ENCODE results near the gene RBM20.

Gene RBM20

DNA sequence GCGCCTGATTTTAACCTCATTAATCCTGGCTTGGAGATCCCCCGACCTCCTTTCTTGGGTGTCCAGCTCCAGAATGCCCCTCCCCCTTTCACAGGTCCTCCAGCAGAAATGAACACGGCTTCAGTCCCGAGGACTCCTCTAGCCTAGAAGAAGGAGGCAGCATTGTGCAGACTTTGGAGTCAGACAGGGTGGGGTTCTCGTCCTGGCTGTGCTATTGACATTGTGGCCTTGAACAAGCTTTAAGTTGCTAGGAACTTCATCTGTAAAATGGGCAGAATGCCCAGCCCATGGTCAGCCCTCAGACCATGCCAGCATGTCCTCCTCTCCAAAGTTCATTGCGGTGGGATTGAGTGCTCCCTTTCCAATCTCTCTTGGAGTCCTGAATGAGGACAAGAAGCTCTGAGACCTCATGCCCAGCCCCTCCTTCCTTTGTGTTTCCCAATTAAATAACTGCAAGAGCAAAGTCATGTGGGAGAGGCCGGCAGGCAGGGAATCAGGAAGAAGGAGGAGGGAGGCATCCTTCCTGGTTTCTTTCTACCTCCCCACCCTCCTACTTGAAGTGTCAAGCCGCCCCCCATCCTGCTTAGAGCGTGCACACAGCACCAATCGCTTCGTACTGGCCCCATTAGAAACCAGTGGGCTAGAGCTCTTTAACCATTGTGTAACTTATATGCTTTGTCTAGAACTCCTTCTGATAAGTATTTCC lies 86.4 kb downstream of the RBM20 start:
- in situ Hi-C loops (cut with HindIII; ENCODE audit: low sequenced_read_pairs) = no loop called here

DNA sequence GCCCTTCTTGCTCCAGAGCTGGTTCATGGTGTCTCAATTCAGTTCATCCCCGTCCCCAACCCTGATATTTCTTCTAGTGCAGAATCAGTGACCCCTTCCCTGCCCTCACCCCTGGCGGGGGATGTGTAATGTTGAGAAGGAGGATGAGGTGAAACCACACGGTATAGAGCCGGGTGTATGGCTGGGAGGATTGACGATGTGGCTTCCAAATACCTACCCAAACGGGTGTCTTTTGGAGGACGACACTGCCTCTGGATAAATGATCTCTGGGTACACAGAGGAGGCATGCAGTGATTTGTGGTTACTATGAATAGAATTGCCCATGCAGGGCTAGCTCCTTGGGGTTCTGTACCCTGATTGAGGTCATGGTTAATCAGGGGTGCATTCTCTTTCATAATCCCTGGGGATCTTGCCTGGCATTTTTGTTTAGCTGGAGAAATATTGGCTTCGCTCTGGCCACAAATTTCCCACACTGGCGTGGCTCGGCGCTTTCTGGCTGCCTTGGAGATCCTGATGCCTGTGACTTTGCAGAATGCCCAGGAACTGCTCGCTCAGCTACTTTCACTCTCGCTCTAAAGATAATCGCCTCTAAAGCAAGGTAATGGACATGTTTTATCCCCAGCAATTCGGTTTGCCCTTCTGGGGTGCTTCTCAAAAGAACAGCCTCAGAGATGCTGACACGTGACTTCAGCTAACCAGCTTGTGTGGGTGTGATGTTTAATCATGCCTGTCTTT lies 89.2 kb downstream of the RBM20 start:
- in situ Hi-C loops (cut with HindIII; ENCODE audit: low sequenced_read_pairs) = no loop called here

DNA sequence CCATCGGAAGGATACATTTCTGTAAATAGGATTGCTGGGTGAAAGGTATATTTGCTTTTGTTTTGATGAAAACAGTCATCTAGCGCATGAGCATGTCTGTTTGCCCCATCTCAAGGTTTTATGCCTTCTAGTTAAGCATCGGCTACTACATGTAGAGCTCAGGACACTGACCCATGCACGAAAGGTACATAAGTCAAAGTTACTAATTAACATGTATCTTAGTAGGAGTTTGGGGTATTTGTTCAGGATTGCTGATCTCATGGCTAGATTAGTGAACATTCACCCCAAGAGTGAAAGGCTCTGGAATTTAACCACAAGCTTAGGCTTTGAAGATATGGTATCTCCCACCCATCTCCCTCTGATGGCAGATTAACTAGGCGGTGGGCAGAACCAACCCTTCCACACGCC lies 91.5 kb downstream of the RBM20 start:
- in situ Hi-C loops (cut with HindIII; ENCODE audit: low sequenced_read_pairs) = no loop called here

DNA sequence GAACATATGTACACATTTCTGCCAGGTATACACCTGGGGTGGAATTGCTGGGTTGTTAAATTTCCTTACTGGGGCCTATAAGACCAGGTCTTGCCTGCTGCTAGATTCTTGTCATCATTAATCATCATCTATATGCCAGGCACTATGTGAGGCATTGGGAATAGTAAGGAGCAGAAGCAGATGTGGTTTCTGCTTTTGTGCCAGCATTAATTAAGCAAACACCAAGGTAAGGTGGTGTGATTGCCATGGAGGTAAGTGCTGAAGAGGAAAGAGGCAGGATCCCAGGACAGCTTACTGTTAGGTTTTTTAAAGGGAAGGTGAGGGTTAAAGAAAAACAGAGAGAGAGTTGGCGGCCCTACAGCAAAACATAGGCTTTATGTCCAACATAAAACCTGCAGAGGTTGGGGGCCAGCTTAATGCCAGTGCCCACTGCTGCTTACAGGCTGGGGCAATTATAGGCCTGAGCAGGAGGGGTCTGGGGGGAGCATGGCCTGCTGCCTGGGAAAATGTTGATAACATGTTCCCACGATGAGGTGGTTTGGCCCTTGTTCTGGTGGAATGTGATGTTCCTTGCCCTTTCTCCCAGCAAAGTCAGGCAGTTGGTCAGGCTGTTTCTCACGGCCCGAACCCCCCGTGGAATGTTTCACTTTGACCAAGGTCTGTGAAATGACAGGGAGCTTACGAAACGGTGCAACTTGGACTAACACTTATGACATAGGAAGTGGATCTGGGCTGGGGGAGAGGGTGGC lies 93.9 kb downstream of the RBM20 start:
- in situ Hi-C loops (cut with HindIII; ENCODE audit: low sequenced_read_pairs) = no loop called here

DNA sequence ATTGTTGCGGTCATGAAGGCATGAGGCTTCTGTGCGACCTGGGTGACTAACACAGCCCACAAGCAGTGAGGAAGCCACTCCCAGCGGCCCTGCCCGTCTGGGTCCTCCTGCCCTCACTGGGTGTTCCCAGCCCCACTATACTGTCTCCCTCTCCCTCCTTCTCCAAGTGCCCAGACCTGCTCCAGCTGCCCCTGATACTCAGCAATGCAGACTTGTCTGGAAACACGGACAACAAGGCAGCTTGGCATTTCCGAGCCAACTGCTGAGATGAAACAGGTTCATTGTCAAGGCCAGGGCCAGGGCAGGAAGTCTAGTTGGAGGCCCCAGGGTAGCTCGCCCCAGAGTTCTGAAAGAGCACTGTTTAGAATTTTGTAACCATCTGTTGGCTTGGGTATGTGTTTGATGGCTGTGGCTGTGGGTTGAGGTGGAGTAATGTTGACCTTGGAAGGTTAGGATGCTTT lies 95.7 kb downstream of the RBM20 start:
- in situ Hi-C loops (cut with HindIII; ENCODE audit: low sequenced_read_pairs) = no loop called here

DNA sequence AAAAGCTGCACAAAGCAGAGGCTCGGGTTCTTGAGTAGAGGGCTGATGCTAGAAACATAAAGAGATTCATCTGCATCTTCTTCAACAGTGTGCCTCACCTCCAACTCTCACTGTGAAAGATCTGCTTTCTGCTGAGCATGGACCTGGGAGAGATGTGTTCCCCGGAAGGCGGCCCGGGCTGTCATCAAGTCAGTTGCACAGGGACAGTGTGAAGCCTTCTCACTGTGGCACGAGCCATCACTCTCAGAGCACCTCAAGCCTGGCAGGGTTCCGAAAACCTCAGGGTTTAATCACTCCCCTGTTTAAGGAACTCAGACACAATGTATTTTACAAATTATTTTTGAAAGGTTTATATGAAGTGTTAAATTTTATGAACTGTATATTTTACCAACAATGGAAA lies 98.7 kb downstream of the RBM20 start:
- in situ Hi-C loops (cut with HindIII; ENCODE audit: low sequenced_read_pairs) = no loop called here

DNA sequence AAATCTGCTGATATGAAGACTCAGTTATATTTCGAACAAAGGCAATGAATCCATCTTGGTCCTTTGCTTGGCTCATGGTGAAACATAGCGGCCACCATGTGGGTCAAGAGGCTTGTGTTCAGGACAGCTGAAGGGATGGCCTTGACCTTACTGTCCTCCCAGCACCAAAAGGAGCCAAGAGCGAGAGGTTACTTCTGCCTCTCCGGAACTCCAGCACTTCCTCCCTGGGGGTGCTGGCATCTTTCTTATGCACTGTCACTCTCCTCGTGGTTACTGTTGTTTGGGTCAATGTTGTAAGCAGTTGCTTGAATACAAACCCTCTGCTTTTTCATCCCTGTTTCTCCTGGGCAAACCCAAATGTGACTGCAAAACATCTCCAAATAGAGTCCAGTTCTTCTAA lies 100.6 kb downstream of the RBM20 start:
- in situ Hi-C loops (cut with HindIII; ENCODE audit: low sequenced_read_pairs) = no loop called here

DNA sequence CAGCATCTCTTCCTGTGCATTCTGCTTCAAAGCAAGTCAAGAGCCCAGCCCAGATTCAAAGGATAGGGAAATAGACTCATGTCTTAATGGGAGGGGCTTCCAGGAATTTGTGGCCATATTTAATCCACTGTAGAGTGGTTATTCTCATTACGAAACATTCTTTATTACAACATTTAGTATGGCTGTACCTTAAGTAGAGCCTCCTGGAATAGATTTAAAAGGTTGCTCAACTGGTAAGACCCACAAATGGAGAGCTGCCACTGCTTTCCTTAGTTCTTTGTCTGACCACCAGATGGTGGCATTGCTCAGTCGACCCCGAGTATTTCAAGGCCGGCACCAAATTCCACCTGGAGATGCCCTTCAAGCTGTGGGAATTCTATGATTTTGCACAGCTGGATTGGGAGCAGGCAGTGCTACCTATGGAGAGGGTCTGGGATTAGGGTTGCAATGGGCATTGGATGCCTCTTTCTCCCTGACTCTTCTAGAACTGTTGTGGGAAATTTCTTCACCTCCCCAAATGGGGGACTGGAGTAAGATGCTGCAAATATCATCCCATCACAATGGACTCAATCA lies 102.2 kb downstream of the RBM20 start:
- in situ Hi-C loops (cut with HindIII; ENCODE audit: low sequenced_read_pairs) = no loop called here

DNA sequence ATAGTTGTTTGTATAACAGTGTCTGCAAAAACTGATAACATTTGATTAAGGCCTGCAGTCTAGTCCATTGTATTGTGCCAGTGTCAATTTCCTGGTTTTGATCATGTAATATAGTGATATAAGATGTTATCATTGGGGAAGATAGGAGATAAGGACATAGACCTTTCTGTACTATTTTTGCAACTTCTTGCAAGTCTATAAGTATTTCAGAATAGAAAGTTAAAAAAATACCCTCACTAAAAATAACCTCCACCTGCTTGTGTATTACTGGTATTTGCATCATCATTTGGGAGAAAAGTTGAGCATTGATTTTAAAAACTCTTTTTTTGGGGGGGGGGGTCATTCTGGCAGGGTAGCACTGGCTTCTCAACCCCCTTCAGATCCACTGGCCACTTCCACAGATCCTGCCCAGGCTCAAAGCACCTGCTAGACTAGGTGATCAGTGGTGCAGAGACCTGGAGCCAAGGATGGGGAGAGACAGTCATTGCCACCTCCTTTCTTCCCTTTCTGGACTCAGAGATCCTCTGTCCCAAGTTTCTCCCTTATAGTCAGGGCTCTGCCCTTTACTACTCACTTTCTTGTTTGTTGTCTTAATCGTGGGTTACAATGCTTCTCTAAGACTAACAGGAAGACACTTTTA lies 103.0 kb downstream of the RBM20 start:
- in situ Hi-C loops (cut with HindIII; ENCODE audit: low sequenced_read_pairs) = no loop called here

DNA sequence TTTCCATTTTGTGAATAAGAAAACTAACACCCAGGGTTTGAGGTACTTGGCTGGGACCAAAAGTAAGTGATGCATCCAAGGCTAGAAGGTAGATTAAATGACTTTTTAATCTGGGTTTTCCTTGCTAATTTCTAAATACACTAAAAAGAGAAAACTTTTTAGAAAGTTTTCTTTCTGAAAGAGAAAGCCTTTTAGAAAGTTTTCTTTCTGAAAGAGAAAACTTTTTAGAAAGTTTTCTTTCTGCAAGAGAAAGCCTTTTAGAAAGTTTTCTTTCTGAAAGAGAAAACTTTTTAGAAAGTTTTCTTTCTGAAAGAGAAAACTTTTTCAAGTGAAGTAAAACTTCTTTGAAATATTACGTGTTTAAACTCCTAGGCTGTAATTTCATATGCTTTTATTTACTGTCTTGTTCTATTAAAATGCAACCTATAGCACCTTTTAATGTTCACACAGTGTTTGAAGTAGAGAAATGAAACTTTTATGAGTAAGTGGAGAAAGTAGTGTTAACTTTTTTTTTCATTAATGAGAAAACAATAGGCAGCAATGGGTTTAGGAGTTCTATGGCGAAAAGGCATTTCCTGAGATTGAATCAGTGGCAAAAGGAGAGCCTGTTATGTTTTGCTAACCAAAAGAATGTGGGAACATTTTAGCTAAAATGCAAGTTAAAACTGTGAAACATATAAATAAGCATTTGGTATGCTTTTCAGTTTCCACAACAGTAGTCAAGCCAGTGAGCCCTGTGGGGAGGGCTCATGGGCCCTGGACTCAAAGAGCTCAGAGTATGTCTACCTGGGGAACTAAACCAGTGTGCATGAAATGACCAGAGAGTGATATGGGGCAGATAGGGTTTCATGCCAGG lies 103.7 kb downstream of the RBM20 start:
- in situ Hi-C loops (cut with HindIII; ENCODE audit: low sequenced_read_pairs) = no loop called here

DNA sequence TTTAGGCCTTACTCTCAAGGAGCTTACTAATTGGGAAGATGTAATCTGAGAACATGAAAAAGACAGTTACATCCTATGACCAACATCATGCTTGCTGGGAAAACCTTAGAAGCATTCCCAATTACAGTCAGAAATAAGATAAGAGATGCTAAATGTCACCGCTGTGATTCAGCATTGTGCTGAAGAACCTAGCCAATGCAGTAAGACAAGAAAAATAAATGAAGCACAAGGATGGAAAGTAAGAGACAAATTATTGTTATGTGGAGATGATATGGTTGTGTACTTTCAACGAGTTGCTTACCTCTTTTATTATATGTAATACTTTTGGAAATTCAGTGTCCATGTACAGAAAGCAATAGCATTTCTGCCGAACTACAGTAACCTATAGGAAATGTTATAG lies 104.8 kb downstream of the RBM20 start:
- in situ Hi-C loops (cut with HindIII; ENCODE audit: low sequenced_read_pairs) = no loop called here

DNA sequence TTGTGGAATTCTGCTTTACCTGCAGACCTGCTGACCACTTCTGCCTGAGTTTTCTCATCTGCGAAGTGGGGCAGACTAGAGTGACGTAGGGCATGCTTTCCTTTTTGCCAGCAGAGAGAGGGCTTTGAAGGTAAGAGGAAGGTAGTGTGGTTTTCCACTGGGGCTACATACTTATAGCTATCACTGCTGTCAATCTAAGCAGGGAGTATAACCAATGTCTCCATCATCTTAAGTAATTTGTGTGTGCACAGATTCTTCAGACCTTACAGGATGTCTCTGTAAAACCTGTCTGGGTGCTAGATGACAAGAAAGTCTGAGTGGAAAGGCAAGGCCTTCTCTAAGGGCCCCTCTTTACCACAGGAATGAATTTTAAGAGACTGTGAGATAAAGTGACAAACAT lies 106.8 kb downstream of the RBM20 start:
- in situ Hi-C loops (cut with HindIII; ENCODE audit: low sequenced_read_pairs) = no loop called here

DNA sequence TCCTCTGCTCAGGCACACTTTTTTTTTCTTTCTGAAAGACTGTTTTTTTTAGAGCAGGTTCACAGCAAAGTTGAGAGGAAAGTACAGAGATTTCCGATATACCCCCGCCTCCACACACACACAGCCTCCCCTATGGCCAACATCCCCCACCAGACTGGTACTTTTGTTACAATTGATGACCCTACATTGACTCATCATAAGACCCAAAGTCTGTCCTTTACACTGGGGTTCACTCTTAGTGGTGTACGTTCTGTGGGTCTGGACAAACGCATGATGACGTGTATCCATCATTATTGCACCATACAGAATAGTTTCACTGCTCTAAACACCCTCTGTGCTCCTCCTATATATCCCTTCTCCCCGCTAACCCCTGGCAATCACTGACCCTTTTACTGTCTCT lies 107.7 kb downstream of the RBM20 start:
- in situ Hi-C loops (cut with HindIII; ENCODE audit: low sequenced_read_pairs) = no loop called here

DNA sequence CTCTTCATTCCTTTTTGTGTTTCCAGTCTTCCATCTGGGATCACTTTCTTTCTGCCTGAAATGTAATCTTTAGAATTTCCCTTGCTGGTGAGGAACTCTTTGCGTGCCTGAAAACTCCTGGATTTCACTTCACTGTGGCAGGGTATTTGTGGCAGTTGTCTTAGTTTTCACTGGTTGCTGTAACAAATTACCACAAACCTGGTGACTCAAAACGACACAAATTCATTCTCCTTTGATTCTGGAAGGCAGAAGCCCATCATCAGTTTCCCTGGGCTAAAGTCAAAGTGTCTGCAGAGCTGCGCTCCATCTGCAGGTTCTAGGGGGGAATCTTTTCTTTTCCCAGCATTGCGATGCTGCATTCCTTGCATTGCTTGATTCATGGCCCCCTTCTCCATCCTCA lies 109.3 kb downstream of the RBM20 start:
- in situ Hi-C loops (cut with HindIII; ENCODE audit: low sequenced_read_pairs) = no loop called here

DNA sequence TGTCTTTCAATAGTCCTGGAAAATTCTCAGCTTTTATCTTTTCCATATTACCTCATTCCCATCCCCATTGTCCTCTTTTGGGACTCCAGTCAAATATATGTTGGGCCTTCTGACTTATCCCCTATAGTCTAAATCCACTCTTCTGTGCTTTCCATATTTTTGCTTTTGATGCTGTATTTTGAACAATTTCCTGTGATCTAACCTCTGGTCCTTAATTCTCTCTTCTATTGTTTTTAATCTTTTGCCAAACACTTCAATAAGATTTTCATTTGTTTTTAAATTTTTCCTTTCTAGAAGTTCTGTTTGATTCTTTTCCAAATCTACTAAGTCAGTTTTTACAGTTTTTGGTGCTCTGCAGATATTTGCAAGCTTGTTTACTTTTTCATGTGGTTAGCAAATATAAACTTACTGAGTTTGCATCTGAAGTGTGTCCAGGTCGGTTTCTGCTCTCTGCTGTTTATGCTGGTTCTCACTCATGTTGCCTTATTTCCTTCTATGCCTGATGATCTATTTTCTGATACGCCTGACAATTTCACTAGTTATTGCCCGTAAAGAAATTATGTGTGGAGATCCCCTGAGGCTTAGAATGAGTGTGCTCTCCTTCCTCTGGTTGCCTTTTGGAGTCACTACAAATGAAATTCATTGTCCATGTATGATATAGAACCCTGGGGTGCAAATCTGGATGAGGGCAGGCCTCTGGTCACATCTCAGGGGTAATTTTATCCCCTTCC lies 110.4 kb downstream of the RBM20 start:
- in situ Hi-C loops (cut with HindIII; ENCODE audit: low sequenced_read_pairs) = no loop called here

DNA sequence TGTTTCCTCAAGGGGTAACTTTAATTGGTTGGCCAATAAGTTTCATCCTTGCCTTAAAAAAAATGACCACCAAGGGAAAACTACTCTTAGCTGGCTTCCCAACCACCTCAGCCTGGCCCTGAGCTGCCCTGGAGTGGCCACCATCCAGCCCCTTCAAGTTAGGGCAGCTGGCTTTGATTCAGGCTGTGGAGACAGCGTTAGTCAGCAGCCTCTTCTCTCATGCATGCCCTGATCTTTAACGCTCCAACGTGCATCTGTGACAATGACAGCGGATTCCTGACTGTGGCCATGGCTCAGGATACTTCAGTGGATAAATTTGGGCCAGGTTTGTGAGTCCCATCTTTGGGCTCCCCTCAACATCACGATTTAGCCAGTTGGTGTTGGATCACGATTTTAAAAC lies 111.6 kb downstream of the RBM20 start:
- in situ Hi-C loops (cut with HindIII; ENCODE audit: low sequenced_read_pairs) = no loop called here

DNA sequence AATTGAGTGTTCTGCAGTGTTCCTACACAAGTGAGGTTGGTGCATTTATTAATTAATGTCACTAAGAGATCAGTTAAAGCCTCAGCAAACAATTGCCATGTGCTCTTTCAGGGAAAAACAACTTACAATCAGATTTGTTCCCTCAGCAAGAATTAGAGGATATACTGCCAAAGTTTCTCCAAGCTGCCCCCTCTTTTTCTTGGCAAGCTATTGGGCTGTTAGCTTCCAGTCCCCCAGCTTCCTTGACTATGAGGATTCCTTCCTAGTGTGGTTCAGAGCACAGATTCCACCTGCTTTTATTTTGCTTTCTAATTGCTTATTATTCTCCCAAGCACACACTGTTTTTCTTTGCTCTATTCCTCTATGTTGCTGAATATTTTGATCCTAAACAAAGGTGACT lies 112.7 kb downstream of the RBM20 start:
- in situ Hi-C loops (cut with HindIII; ENCODE audit: low sequenced_read_pairs) = no loop called here

DNA sequence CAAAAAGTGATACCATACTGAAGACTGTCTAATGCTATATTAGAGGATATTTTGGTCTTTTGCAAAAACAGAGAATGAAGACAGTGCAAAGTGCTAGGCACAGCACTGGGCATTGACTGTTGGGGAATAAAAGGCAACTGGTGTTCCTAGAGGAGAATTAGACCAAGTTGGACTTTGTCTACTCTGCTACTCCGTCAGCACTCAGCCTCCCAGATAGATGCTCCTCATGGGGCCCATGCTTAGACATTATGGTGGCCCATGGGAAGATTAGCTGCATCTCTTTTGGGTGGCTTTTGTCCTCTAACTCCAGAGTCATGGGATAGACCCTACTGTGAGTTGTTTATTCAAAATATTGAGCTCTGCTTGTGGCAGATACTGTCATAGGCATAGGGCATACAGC lies 113.5 kb downstream of the RBM20 start:
- in situ Hi-C loops (cut with HindIII; ENCODE audit: low sequenced_read_pairs) = no loop called here

DNA sequence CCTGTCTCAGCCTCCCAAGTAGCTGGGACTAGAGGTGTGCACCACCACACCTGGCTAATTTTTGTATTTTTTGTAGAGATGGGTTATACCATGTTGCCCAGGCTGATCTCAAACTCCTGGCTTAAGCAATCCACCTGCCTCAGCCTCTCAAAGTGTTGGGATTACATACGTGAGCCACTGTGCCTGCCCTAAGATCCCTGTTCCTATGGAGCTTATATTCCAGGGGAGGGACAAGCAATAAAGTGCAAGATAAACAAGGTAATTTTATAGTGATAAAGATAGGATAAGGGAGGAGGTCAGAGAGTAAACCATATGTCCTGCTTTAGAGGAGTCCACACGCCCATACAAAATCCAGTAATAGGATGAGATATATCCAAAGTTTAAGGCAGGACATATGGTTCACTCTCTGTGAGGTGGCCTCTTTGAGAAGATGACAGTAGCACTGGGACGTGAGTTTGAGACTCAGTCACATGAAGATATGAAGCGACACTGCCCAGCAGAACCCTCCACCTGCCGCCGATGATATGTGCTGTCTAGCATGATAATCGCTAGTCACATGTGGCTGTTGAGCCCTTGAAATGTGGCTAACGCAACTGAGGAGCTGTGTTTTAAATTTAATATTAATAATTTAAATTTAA lies 114.1 kb downstream of the RBM20 start:
- in situ Hi-C loops (cut with HindIII; ENCODE audit: low sequenced_read_pairs) = no loop called here

Data from DLD1 (cell line).